ENCODE results near the gene RGS6.
"Not testable (repeated sequence)": the region's sequence is repeated elsewhere in the genome, so short reads cannot be mapped to it uniquely, and the experiment has no call there.

RGS6 gene

GRCh38 chr14:72471346-72471745 is 539.1 kb downstream of the RGS6 start:
- no peak for DNase-seq

- DNase-seq, result no peak
Measured at GRCh38 chr14:72472845-72473244, 540.6 kb downstream of the RGS6 start.

- peak; percentile 6 to 89 for DNase-seq
Measured at GRCh38 chr14:72476657-72477499, 544.6 kb downstream of the RGS6 start.

- not testable (repeated sequence) for DNase-seq
Measured at GRCh38 chr14:72477578-72477977, 545.3 kb downstream of the RGS6 start.

- DNase-seq, result no peak
Measured at GRCh38 chr14:72478471-72478893, 546.3 kb downstream of the RGS6 start.

GRCh38 chr14:72479461-72479931 is 547.3 kb downstream of the RGS6 start:
- DNase-seq, result no peak

- peak in 1 of 2 donors; percentile 9 for DNase-seq
Measured at GRCh38 chr14:72480464-72481243, 548.4 kb downstream of the RGS6 start.

GRCh38 chr14:72483311-72483710 is 551.1 kb downstream of the RGS6 start:
- DNase-seq, result no peak

GRCh38 chr14:72485695-72486094 is 553.5 kb downstream of the RGS6 start:
- no peak for DNase-seq

- DNase-seq, result no peak
Measured at GRCh38 chr14:72488514-72488913, 556.3 kb downstream of the RGS6 start.

GRCh38 chr14:72492196-72492595 is 560.0 kb downstream of the RGS6 start:
- no peak for DNase-seq

GRCh38 chr14:72495668-72496067 is 563.4 kb downstream of the RGS6 start:
- no peak for DNase-seq

- no peak for DNase-seq
Measured at GRCh38 chr14:72498646-72499045, 566.4 kb downstream of the RGS6 start.

- no peak for DNase-seq
Measured at GRCh38 chr14:72499746-72500145, 567.5 kb downstream of the RGS6 start.

GRCh38 chr14:72500234-72500838 is 568.1 kb downstream of the RGS6 start:
- no peak for DNase-seq

- DNase-seq, result no peak
Measured at GRCh38 chr14:72501439-72501838, 569.2 kb downstream of the RGS6 start.

- no peak for DNase-seq
Measured at GRCh38 chr14:72503271-72503670, 571.0 kb downstream of the RGS6 start.

GRCh38 chr14:72503696-72504368 is 571.6 kb downstream of the RGS6 start:
- DNase-seq, result no peak

- no peak for DNase-seq
Measured at GRCh38 chr14:72510566-72510965, 578.3 kb downstream of the RGS6 start.

- DNase-seq, result no peak
Measured at GRCh38 chr14:72512281-72512680, 580.1 kb downstream of the RGS6 start.

GRCh38 chr14:72512925-72513324 is 580.7 kb downstream of the RGS6 start:
- DNase-seq, result no peak

- no peak for DNase-seq
Measured at GRCh38 chr14:72513346-72513745, 581.1 kb downstream of the RGS6 start.

All from bone marrow (tissue), 2 donors.